Heart left ventricle (tissue), 13 donors: ENCODE results near the gene CHRM1.

Experiments
- CTCF ChIP-seq, 12 donors: fragments of 200-600 bp; sonication (generic) in 4 of 12; IDR thresholded peaks; one replicate each; pipeline versions ENCODE4 v1.5.0 to v1.8.0; 2018 to 2022; ENCODE audit warnings: antibody characterized with exemption in 12 of 12, mild to moderate bottlenecking in 5 of 12
- POLR2A ChIP-seq, 2 donors: fragments of 450-650 bp; IDR thresholded peaks; one replicate each; pipeline ENCODE4 v1.6.1; 2017; ENCODE audit warnings: antibody characterized with exemption in 2 of 2, mild to moderate bottlenecking in 2 of 2, moderate library complexity in 2 of 2
- donor health status: ischemic (EF 13 %, LVEDD 7.1; RV severe dilation, severe dysfunction).
- donor health status: DM: no; HTN: yes; CAD: no.
- donor health status: DM: no; HTN: no; CAD: no.
- donor health status: ischemic (EF 25% LVEDD 6.9; RV normal size, moderate dysfunction).
- donor health status: ischemic (EF 25% LVEDD 5.7; RV mildly dilated, moderate dysfunction).
- donor health status: ischemic (EF 35%, LVEDD 5.7; RV mildly dilated, moderate dysfunction).
- donor health status: nonischemic (EF 11% LVEDD 7.7; RV severe dilation, severe dysfunction).
- donor health status: DM: yes; HTN: yes; CAD: no.
- donor health status: PGD.
- donor health status: ischemic (EF 29% LVEDD 5.4; RV normal size, mild dysfunction).
- donor health status: nonischemic (EF 23%, LVEDD 6.1; RV moderate dilation, normal function).

DNA sequence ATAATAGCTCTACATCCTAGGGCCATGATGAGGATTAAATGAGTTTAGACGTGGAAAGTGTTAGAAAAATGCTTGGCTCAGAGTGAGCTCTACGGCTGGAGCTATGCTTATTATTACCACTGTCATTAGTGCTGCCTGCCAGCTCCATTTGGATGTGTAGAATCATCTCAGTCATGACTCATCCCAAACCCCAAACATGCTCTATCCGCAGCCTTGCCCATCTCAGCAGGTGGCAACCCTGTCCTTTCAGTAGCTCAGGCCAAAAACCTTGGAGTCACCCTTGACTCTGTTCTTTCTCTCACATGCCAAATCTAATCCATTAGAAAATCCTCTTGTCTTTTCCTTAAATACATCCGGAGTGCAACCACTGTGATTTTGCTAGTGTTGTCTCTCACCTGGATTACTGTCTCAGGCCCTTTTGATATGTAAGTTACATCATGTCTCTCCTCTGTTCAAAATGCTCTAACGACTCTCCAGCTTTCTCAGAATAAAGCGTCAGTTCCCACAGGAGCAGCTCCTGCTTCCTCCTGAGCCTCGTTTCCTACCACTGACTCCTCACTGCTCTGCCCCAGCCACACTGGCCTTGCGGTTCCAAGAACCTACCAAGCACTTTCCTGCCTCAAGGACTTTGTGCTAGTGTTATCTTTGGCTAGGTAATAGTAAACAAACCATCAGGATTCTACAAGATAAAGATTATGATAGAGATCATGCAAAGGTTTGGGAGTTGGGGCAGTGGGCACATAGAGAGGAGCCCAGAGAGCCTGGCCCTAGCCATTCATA lies 10.5 kb upstream of the CHRM1 start:
- no peak for TF ChIP-seq POLR2A (IDR thresholded peaks at IDR 0.05)
- no peak for TF ChIP-seq CTCF (IDR thresholded peaks at IDR 0.05)
